ENCODE data around the gene C16orf82. TPM values are rescaled to one million over a fixed set of nuclear protein-coding genes. Genes with fewer than 3 reads are reported as not detected.

The C16orf82 gene
- not detected in 2 replicates for total RNA-seq

DNA sequence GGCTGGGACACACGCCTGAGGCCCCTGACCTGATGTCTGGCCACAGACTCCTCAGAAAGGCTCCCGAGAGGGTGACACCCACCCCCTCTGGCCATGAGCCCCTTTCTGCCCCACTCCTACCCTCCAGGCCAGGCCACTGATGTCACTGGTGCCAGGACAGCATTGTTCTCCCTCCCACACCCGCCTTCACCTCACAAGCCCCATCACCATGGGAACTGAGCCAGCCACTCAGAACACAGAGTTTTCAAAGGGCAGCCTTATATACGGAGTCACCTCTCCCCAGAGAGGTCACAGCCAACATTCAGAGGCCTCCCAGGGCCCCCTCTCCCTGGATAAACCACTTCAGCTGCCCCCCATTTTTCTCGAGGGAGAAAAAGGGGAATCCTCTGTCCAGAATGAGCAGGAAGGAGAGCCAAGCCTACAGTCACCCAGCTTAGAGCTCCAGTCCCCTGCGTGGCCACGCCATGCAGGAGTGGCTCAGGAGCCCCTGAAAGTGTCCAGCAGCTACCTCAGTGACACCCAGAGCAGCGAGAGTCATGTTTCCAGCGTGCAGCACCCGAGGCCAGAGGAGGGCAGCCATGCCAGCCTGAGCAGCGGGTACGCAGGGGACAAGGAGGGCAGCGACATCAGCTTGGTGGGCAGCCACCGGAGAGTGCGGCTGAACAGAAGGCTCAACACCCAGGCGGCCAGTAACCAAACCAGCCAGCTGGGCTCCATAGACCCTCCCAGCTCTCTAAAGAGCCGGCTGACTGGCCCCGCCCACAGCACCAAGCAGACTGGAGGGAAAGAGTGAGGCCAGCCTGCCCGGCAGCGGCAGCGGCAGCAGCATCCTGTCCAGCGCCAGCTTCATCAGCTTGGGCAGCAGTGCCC lies at the start of gene C16orf82:
C16orf82 (plus strand) TSS at position 260 of the 870 bp plus-strand sequence.
- H3K27me3 ChIP-seq (ENCODE audit: control insufficient read depth, insufficient read depth, low read length) = peaks cover 16% of the 10 kb centered on the region
- TF ChIP-seq CTCF (IDR thresholded peaks at IDR 0.05; ENCODE audit: insufficient read depth, low read length, poor library complexity, severe bottlenecking) = no peak
- no peak within 1 kb of the TSS for H3K4me3 ChIP-seq (ENCODE audit: low read depth, low read length)
- DNase-seq (ENCODE audit: low read depth) = no peak
- no peaks in the 10 kb centered on the region for H3K36me3 ChIP-seq (ENCODE audit: control insufficient read depth, insufficient read depth, low read length)

DNA sequence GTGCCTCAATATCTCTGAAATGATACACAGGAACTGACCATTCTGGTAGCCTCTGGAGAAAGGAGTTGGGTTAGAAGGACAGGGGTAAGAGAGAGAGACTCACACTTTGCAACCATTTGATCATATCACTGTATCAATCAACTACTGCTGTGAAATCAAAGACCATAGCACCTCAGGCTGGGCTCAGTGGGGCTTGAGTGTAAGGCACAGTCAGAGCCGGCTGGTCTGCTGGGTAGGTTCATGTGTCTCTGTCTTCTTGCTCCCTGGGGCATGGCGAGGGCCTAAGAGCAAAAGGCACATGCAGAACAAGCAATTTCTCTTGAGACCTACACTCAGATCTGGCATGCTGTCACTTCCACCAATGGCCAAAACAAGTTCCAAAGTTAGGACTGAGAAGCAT lies 46.7 kb upstream of the C16orf82 start:
- Histone ChIP-seq H3K4me3 (ENCODE audit: low read depth, low read length) (no peak overlapping the region), H3K27me3 (ENCODE audit: control insufficient read depth, insufficient read depth, low read length) (no peaks in the 10 kb centered on the region), H3K36me3 (ENCODE audit: control insufficient read depth, insufficient read depth, low read length) (no peaks in the 10 kb centered on the region)
- DNase-seq (ENCODE audit: low read depth) = no peak
- TF ChIP-seq CTCF (IDR thresholded peaks at IDR 0.05; ENCODE audit: insufficient read depth, low read length, poor library complexity, severe bottlenecking) = no peak

- no peaks in the 10 kb centered on the region for H3K27me3 ChIP-seq (ENCODE audit: control insufficient read depth, insufficient read depth, low read length)
- H3K4me3 ChIP-seq (ENCODE audit: low read depth, low read length) = no peak overlapping the region
- DNase-seq (ENCODE audit: low read depth) = no peak
- H3K36me3 ChIP-seq (ENCODE audit: control insufficient read depth, insufficient read depth, low read length) = no peaks in the 10 kb centered on the region
- TF ChIP-seq CTCF (IDR thresholded peaks at IDR 0.05; ENCODE audit: insufficient read depth, low read length, poor library complexity, severe bottlenecking) = no peak
These were observed 42.7 kb upstream of the C16orf82 start for GRCh38 chr16:27024010-27024409.

- no peak for DNase-seq (ENCODE audit: low read depth)
- Histone ChIP-seq H3K36me3 (ENCODE audit: control insufficient read depth, insufficient read depth, low read length) (no peaks in the 10 kb centered on the region), H3K27me3 (ENCODE audit: control insufficient read depth, insufficient read depth, low read length) (no peaks in the 10 kb centered on the region), H3K4me3 (ENCODE audit: low read depth, low read length) (no peak overlapping the region)
- no peak for TF ChIP-seq CTCF (IDR thresholded peaks at IDR 0.05; ENCODE audit: insufficient read depth, low read length, poor library complexity, severe bottlenecking)
These were observed 41.1 kb upstream of the C16orf82 start for GRCh38 chr16:27025581-27025980.

GRCh38 chr16:27027971-27028370 lies 38.8 kb upstream of the C16orf82 start:
- TF ChIP-seq CTCF (IDR thresholded peaks at IDR 0.05; ENCODE audit: insufficient read depth, low read length, poor library complexity, severe bottlenecking) = no peak
- Histone ChIP-seq H3K27me3 (ENCODE audit: control insufficient read depth, insufficient read depth, low read length) (no peaks in the 10 kb centered on the region), H3K4me3 (ENCODE audit: low read depth, low read length) (no peak overlapping the region), H3K36me3 (ENCODE audit: control insufficient read depth, insufficient read depth, low read length) (no peaks in the 10 kb centered on the region)
- DNase-seq (ENCODE audit: low read depth) = no peak

Data from kidney epithelial cell (primary cell).